Epithelial cell of esophagus (primary cell): Measurements from ENCODE around the gene GALNT17.

Experiments used
- DNase-seq: peaks from one replicate; pipeline ENCODE4 v3.0.0; 2010; ENCODE audit warnings: low read depth
- H3K4me3 ChIP-seq: 2 replicates; pipeline ENCODE4 v1.5.1; 2011; ENCODE audit warnings: mild to moderate bottlenecking, low read length, control low read depth
- CTCF ChIP-seq: IDR thresholded peaks from 2 replicates; pipeline ENCODE4 v1.5.1; 2011; ENCODE audit warnings: low read depth, mild to moderate bottlenecking, low read length, control low read depth, inconsistent platforms; ENCODE audit not compliant: insufficient read depth; ENCODE audit errors: missing control alignments

Gene GALNT17

GRCh38 chr7:71135663-71136062 is 3.7 kb downstream of the GALNT17 start:
- H3K4me3 ChIP-seq, result no peak overlapping the region
- no peak for TF ChIP-seq CTCF
- DNase-seq, result no peak

- no peak for DNase-seq
- TF ChIP-seq CTCF, result no peak
- no peak overlapping the region for H3K4me3 ChIP-seq
Measured at GRCh38 chr7:71137479-71137878, 5.5 kb downstream of the GALNT17 start.

GRCh38 chr7:71140264-71140663 is 8.3 kb downstream of the GALNT17 start:
- no peak overlapping the region for H3K4me3 ChIP-seq
- no peak for DNase-seq
- no peak for TF ChIP-seq CTCF

GRCh38 chr7:71144963-71145362 is 13.0 kb downstream of the GALNT17 start:
- TF ChIP-seq CTCF, result no peak
- DNase-seq, result no peak
- H3K4me3 ChIP-seq, result no peak overlapping the region

GRCh38 chr7:71145906-71146901 is 14.3 kb downstream of the GALNT17 start:
- no peak for DNase-seq
- H3K4me3 ChIP-seq, result no peak overlapping the region
- TF ChIP-seq CTCF, result no peak

GRCh38 chr7:71148098-71148497 is 16.2 kb downstream of the GALNT17 start:
- no peak for DNase-seq
- no peak overlapping the region for H3K4me3 ChIP-seq
- TF ChIP-seq CTCF, result no peak
